Panc1 (cell line): ENCODE results near the gene SLC25A41. TPM values are rescaled to one million over a fixed set of nuclear protein-coding genes. Genes with fewer than 3 reads are reported as not detected.

Source experiments
- ATAC-seq: fragments of 200-7000 bp; cut with Tn5 transposase; 2 replicates; pipeline ENCODE4 v1.9.1; 2020; ENCODE audit warnings: mild to moderate bottlenecking, moderate library complexity
- BruUV-seq: library from RNA; stranded (reverse); fragments of 400-500 nt; replicated peaks from 2 replicates; lab custom pipeline; 2021; lab: Mats Ljungman, UMichigan
- CTCF ChIA-PET: fragments of 300-600 bp; sonication (Branson Sonifier 250); formaldehyde crosslinking; loops from one replicate; lab custom pipeline; 2022; ENCODE audit warnings: antibody characterized with exemption; lab: Charles Lee
- POLR2A ChIA-PET: fragments of 300-600 bp; sonication (Branson Sonifier 250); formaldehyde crosslinking; loops from one replicate; lab custom pipeline; 2022; ENCODE audit warnings: antibody characterized with exemption; lab: Charles Lee
- DNase-seq: peaks from one replicate; pipeline ENCODE4 v3.0.0-alpha.2; 2010; ENCODE audit warnings: low read depth, low spot score
- H3K27ac ChIP-seq: 2 replicates; pipeline ENCODE4 v1.5.1; 2011; ENCODE audit warnings: mild to moderate bottlenecking, low read length, inconsistent platforms
- H3K27me3 ChIP-seq: fragments of 200-500 bp; sonication (Bioruptor generic); 2 replicates; pipeline ENCODE4 v1.6.0; 2014; ENCODE audit warnings: low read length, inconsistent platforms; ENCODE audit not compliant: control insufficient read depth, insufficient read depth
- H3K36me3 ChIP-seq: fragments of 200-500 bp; sonication (Bioruptor generic); 2 replicates; pipeline ENCODE4 v1.5.1; 2014; ENCODE audit warnings: inconsistent platforms, mild to moderate bottlenecking, low read length, moderate library complexity; ENCODE audit not compliant: control insufficient read depth, insufficient read depth
- H3K4me1 ChIP-seq: 2 replicates; pipeline ENCODE4 v1.5.1; 2011; ENCODE audit warnings: inconsistent platforms, mild to moderate bottlenecking, low read length, moderate library complexity; ENCODE audit not compliant: control insufficient read depth, insufficient read depth
- H3K4me3 ChIP-seq, 2 experiments: 2 replicates each; pipeline ENCODE4 v1.5.1; 2011 to 2012; ENCODE audit warnings: low read depth in 2 of 2, low read length in 2 of 2, mild to moderate bottlenecking in 2 of 2, inconsistent platforms in 1 of 2, moderate library complexity in 1 of 2
- H3K9me3 ChIP-seq: fragments of 200-500 bp; sonication (Bioruptor generic); 2 replicates; pipeline ENCODE4 v1.5.1; 2014; ENCODE audit warnings: low read depth, mild to moderate bottlenecking, inconsistent platforms, low read length, moderate library complexity; ENCODE audit not compliant: control insufficient read depth, insufficient read depth
- CTCF ChIP-seq: fragments of 450-650 bp; IDR thresholded peaks from 2 replicates; pipeline ENCODE4 v1.5.1; 2017; ENCODE audit warnings: mild to moderate bottlenecking
- POLR2AphosphoS5 ChIP-seq: IDR thresholded peaks from 2 replicates; pipeline ENCODE4 v1.6.1; 2012; ENCODE audit warnings: mild to moderate bottlenecking, low read depth, low read length, moderate library complexity
- REST ChIP-seq, 2 experiments: IDR thresholded peaks; 2 replicates each; pipeline ENCODE4 v1.6.1; 2011 to 2012; ENCODE audit warnings: low read depth in 2 of 2, control low read depth in 1 of 2, low read length in 1 of 2, mild to moderate bottlenecking in 1 of 2, moderate library complexity in 1 of 2; ENCODE audit not compliant: insufficient read depth in 1 of 2
- SIN3A ChIP-seq: IDR thresholded peaks from 2 replicates; pipeline ENCODE4 v1.6.1; 2012; ENCODE audit warnings: low read depth, mild to moderate bottlenecking, low read length, moderate library complexity, borderline replicate concordance; ENCODE audit not compliant: insufficient read depth
- TCF7L2 ChIP-seq: IDR thresholded peaks from 2 replicates; pipeline ENCODE4 v1.6.1; 2011; ENCODE audit warnings: mild to moderate bottlenecking, low read depth, low read length, inconsistent platforms
- in situ Hi-C: cut with HindIII; loops from 2 replicates; pipeline ENCODE4 v1.10.0; 2016; ENCODE audit warnings: low sequenced_read_pairs, low pct_unique_long_range_greater_than_20kb
- intact Hi-C: fragments of 100-400 bp; cut with micrococcal nuclease; formaldehyde crosslinking; loops from one replicate; pipeline ENCODE4 v1.10.0; 2022; ENCODE audit not compliant: unreplicated experiment
- total RNA-seq: library from RNA; stranded (reverse); gene quantifications from one replicate; pipeline ENCODE4 v1.2.1, GENCODE V29; 2021; ENCODE audit not compliant: unreplicated experiment

The SLC25A41 gene
- total RNA-seq, 1 experiment from 2014 or later = 0.21 TPM

GRCh38 chr19:6412447-6413091 lies 21.0 kb downstream of the SLC25A41 start:
- Histone ChIP-seq H3K4me3 (no peak overlapping the region), H3K9me3 (no peaks in the 10 kb centered on the region), H3K4me1 (no peaks in the 10 kb centered on the region), H3K27ac (no peak overlapping the region), H3K27me3 (no peaks in the 10 kb centered on the region), H3K36me3 (no peaks in the 10 kb centered on the region; the same call in 1 of the 2 replicates)
- no TSS peak for BruUV-seq
- ATAC-seq (peak; percentile 77), DNase-seq (no peak)
- POLR2A ChIA-PET = no interaction called here
- TF ChIP-seq TCF7L2 (no peak), REST (IDR thresholded peaks at IDR 0.05; ENCODE audit: insufficient read depth in 1 of 2, low read depth in 2 of 2, low read length in 1 of 2) (no peak), POLR2AphosphoS5 (no peak), SIN3A (no peak), CTCF (peak; percentile 78)
- CTCF ChIA-PET = interaction anchor here (0.6 kb wide), 1 partner anchor 38 kb away, joined by 7 read pairs; no protein-coding TSS in a partner anchor
- in situ Hi-C loops = no loop called here
- intact Hi-C loops = no loop called here

- H3K27me3 ChIP-seq = no peaks in the 10 kb centered on the region
- no peaks in the 10 kb centered on the region; the same call in 1 of the 2 replicates for H3K36me3 ChIP-seq
- H3K4me1 ChIP-seq = no peaks in the 10 kb centered on the region
- H3K9me3 ChIP-seq = no peaks in the 10 kb centered on the region
- TF ChIP-seq REST (IDR thresholded peaks at IDR 0.05; ENCODE audit: insufficient read depth in 1 of 2, low read depth in 2 of 2, low read length in 1 of 2) = no peak
- no peak for TF ChIP-seq CTCF
- TF ChIP-seq TCF7L2 = no peak
- no peak for TF ChIP-seq SIN3A
- no peak for TF ChIP-seq POLR2AphosphoS5
- no peak overlapping the region for H3K4me3 ChIP-seq
- ATAC-seq (peak; percentile 57), DNase-seq (no peak)
- ChIA-PET POLR2A (no interaction called here), CTCF (no interaction called here)
- intact Hi-C loops = no loop called here
- no peak overlapping the region for H3K27ac ChIP-seq
- BruUV-seq = no TSS peak
- in situ Hi-C loops = no loop called here
Observed at GRCh38 chr19:6412061-6412446, 21.5 kb downstream of the SLC25A41 start.
